ENCODE results near the gene TRIM9.

GRCh38 chr14:50928002-50928635, 166.8 kb downstream of the TRIM9 start:
- no peak for TF ChIP-seq POLR2AphosphoS5 (IDR thresholded peaks at IDR 0.05)
- no peak for TF ChIP-seq POLR2A (IDR thresholded peaks at IDR 0.05)
